HG02943 (cell line): ENCODE measurements around the gene DUSP10.
A peak's percentile ranks its signal among the peaks of the same experiment; 100 is the strongest.

Experiments used
- ATAC-seq: cut with Tn5 transposase; IDR thresholded peaks from one replicate; pipeline ENCODE4 v1.9.1; 2021; ENCODE audit warnings: mild to moderate bottlenecking, low read depth, moderate library complexity; ENCODE audit not compliant: unreplicated experiment

DUSP10 gene

DNA sequence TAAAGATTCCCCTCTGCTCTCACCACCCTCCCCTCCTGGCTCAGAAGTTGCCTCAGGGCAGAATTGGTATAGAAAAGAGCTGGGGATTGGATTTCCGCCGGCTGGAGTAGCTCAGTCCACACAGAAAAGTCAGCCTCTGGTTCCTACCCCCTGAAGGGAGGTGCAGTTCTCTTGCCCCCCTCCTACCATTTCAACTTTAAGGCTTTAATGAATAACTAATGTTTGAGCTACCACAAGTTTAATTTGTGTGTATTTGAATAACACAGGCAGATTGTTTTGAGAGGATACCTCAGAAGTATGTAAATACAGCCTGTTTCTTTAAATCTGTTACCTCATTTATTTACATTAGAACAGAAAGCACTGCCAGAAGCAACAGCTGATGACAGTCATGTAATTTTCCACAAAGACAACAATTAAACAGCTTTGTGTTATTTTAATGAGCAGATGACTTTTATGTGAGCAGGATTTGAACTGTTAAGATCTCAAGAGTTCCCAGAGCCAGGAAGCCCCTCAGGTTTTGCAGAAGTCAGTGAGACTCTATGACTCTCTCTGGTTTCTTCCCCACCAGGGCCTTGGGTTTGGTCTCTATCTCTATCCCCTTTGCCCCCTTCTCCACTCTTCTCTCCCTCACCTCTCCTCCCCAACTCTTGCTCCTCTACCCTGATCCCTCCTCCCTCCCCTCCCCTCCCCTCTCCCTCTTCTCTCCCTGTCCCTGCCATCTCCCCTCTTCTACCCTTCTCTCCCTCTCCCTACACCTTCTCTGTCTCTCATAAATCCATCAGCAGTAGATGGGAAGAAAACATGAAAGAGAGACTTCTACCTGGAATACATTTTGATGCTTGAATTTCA lies 26.3 kb downstream of the DUSP10 start:
- ATAC-seq = no peak

DNA sequence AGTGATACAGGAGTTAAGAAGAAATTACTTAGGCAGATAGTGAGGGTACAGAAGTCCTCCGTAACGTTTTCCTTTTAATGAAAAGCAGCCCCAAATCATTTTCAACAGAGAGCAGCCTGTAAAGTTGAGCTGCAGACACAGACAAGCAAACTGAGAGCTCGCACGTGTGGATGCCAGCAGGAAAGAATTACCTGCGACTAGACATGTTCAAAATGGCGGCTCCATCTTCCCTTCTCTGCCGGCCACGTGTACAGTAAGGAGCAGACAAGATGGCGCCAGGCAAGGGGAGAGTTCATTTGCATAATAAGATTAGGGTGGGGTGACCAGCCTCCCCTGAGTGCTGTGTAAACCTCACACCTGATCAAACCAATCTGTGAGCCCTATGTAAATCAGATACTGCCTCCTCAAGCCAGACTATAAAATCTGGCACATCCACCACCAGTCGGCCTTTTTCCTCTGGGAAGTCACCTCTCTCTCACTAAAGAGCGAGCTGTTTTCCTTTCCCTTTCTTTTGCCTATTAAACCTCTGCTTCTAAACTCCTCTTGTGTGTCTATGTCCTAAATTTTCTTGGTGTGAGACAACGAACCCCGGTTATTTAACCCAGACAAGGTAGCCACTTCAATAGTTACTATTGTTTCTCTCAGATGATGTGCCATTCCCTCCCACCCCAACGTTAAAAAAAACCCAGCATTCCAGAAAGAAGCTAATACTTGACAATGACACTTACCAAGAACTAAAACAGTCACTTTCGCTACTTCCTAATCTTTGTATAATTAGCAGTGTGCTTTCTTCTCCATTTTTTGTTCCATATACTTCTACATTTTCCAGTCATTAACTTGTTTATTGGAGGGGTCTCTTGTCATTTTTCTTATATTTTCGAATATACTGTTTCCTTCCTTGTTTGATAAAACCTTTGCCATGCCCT lies 27.4 kb downstream of the DUSP10 start:
- no peak for ATAC-seq

DNA sequence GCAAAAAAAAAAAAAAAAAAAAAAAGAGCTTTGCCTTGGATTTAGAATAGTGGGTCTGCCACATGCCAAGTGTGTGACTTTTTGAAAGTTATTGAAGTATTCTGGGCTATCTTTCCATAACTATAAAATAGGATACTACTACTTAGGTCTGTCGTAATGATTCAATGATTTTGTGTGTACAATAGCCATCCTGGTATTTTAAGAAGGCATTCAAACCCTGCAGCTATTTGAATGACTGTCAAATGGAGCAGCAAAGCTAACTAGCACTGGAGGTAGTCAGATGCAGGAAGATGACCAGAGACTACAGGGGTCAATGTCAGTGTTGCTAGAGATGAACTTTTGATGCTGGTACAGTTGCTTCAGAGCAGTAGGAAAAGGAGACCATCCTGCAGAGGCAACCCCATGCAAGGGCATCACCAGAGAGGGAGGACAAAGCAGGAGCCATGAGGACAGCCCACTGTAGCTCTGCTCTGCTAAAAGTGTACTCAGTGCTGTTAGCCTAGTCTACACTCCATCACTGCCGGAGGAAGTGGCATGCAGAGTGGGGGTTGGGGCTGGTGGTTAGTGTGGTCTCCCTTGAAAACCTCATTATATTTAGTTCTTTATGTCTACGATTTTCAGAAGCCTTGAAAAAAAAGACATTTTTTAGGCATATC lies 29.0 kb downstream of the DUSP10 start:
- peak; percentile 57 for ATAC-seq

DNA sequence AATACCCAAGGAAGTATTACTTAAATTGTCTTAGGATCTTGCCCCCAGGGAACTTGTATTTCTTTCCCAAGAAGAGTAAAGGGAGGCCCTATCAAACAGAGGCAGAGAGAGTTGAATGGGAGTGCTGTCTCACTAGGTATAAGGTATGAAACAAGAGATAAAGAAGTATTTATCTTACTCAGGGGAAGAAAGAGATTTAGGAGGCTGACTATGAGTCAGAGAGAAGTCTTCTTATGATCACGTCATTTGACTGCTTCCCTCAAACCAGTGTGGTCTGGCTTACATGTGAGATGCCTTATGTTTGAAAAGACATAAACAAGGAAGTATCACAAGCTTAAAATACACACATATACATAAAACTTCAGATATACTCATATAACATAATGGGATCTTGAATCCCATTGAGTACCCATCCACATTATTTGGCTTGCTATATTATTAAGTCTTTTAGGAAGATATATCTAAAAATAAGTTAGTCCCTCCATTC lies 29.6 kb downstream of the DUSP10 start:
- no peak for ATAC-seq

DNA sequence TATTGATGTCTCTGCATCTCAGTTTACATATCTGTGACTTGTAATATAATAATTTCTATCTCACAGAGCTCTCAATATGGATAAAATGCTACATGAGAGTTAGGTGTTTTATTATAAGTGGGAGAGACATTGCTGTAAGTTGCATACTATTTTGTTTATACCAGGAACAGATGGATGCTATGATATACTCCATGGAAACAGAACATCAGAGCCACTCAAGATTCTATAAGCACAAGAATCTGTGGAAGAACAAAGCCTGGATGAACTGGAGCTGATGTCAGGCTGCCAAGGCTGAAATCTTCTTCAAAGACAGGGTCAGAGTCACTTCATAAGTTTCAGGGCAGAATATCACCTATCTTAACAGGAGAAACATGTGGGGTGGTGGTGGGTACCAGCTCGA lies 30.2 kb downstream of the DUSP10 start:
- no peak for ATAC-seq

DNA sequence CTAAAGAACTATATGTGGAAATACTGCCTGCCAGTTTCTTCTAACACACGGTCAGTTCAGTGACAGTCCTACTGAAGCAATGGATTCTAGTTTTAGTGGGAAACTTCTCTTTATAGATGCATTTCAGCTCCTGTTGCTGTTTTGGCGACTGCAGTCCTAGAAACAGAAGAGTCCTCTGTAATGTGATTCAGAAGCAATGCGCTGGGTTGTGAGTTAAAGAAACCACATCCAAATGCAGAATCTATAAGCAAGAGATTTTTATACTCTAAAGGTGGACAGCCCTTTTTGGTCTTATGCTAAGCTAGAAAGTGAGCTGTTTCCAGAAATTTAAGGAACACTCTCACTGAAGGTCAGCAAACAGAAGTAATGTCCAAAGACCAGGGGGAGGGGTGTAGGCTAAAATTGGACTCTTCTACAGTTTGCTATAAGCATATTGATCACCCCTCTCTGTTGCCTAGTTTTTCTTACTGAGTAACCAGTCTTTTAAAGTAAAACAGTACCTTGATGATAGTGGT lies 30.8 kb downstream of the DUSP10 start:
- ATAC-seq = no peak

DNA sequence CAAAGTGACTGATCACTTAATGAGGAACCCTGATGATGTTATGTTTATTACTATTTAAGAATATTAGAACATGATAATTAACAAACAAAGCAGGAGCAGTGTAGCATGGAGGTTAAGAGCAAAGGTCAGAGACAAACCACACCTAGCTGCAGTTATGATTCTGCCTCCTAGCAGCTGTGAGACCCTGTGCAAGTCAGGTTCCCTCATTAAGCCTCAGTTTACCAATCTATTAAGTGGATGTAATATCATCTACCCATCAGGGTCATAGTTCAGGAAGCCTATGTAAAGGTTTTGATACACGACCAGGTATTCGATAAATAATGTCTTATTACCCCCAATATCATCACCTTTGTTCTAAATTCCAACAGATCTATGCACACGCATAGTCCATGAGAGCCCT lies 32.0 kb downstream of the DUSP10 start:
- no peak for ATAC-seq

DNA sequence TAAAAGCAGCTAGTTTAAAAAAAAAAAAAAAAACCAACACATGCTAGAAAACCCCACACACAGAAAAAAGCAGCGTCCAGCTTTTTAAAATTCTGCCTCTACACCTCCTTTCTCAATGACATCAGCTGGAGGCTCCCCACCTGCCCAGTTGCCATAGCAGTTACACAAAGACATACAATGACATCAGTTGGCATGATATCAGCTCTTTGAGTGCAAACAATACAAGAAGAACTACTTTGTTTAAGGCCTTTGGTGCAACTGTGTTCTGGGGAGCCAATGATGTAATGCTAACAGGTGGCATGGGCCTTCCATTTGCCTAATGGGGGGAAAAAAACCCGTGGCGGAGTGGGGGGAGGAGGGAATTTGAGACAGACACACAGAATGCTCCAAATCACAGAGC lies 32.9 kb downstream of the DUSP10 start:
- peak; percentile 27 for ATAC-seq

DNA sequence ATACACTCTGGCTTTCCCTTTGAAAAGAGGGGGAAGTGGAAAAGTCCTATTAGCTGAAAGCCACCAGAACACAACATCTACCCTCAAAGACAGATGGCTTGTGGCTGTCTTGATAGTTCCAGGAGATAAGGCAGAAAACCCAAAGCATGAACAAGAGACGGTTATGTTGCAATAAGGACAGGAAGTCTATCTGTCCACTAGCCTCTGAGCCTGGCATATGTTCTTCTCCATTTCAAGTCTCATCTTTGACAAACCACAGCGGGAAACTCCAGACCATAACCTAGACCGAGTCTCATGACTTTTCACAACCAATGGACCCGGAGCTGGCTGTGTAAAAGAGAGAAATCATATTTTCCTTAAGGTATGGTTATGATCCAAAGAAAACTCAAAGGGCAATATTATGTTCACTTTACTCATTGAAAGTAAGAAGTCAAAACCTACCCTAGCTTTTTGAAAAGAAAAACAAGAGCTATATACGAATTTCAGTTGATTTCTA lies 33.8 kb downstream of the DUSP10 start:
- ATAC-seq = peak; percentile 62

DNA sequence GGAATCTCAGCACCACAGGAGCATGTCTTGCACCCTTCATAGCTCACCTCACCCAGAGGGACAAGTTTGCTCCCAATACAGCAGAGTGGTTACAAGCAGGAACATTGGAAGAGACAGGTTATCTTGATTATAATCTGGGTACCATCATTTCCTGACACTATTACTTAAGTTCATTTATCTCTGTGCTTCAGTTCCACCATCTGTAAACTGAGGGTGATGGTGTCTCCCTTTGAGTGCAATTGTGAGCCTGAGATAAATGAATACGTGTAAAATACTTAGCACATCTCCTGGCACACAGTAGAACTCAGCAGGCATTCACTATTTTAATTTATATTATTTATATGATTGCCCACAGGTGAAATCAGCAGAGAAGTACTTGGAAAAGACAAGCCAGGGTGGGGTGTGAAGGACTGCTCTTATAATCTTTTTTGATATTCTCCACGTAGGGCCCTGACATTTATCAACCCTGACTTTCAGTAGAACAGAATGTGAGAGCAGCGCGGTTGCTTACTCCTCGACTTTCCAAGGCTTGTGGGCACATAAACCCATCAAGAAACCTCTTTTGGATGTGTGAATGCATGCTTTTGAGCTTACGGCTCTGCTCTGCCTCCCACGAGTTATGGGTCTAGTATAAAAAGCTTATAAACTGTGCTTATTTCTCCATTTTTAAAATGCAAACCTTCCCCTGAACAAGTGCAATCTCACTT lies 34.9 kb downstream of the DUSP10 start:
- ATAC-seq = no peak

DNA sequence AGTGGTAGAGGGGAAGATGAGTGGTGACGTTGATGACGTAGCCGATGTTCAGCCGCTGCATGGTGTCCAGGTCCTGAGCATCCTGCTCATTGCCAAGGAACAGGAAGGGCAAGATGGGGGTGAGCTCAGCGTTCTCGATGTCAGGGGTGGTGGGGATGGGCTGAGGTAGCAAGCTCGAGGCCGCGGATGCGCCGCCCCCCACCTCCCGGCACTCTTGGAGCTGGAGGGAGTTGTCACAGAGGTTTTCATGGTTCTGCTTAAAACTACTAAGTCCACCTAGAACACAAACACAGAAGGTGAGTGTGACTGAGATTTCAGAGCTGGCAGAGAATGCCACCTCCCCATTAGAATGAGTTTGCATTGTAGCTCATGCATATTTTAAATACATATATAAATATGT lies 35.7 kb downstream of the DUSP10 start:
- no peak for ATAC-seq

DNA sequence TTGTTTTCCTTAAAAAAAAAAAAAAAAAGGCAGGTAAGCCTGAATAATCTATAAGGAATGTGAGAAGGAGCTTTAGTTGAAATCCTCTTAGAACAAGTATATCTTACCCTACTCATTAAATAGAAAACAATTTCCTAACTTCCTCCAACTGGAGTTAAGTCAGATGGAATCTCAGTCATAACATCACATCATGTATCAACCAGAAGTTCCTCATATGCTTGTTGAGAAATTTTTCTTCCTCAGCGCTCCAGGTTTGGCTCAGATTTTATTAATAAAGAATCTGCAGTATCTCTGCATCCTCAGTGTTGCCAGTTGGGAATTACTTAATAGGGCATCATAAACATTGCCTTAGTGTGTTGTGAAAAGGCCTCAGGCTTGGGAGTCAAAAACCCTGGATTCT lies 37.6 kb downstream of the DUSP10 start:
- no peak for ATAC-seq

DNA sequence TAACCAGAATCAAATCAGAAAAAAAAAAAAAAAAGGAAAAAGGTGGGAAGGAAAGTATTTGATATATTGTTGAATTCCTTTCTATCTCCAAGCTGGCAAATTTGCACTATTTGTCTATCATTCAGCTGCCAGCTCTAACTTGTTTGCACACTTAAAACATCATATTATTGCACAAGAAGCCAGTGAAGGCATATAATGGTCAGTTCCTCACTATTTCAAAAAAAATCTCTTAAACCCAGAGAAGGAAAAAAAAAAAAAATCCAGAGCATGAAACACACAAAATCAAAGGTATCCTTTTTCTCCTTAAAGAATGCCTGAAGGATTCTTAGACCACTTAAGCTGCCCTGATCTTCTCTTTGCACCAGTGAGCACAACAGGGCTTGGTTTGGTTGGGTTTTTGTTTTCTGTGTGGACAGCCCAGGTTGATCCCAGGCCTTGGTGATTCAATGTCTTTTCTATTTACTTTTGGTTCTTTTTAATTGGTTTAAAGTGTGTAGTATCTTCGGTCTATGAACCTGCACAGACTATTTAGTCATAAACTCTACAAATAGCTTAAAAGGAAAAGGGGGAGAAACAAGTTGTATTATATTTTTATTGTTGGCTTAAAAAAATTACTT lies 40.2 kb downstream of the DUSP10 start:
- no peak for ATAC-seq

DNA sequence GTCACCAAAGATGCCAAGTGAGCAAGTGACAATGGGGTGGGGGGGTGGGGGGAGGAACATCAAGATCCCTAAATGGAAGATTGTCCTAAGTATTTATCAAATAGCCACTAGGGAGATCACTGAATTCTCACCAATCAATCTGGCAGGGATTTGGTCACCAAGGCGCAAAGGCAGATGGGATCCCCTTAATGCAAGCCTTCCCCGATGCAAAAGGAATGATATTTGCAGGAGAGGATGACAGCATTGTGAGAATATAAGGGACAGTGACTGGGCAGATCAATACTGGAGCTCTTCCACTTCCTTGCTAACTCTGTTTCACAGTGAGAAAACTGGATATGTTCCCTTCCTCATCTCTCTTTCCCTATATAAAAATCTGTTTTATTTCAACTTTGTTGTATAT lies 40.9 kb downstream of the DUSP10 start:
- no peak for ATAC-seq

DNA sequence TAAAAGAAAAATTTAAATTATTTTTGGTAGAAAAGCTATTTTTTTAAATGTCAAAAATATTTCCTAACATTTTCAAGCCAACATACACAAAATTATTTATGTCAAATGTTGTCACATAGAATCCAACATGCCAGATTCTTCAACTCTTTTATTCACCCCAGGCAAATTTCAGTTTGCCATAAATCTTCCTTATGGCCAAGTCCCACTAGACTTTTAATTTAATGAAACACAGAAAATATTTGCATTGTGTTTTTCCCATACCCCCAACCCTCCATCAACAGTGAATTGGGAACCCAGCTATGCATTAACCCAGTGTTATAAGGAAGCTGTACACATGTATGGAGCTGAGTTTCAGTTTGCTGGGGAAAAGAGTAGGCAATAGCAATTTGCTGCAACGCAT lies 41.4 kb downstream of the DUSP10 start:
- ATAC-seq = no peak

DNA sequence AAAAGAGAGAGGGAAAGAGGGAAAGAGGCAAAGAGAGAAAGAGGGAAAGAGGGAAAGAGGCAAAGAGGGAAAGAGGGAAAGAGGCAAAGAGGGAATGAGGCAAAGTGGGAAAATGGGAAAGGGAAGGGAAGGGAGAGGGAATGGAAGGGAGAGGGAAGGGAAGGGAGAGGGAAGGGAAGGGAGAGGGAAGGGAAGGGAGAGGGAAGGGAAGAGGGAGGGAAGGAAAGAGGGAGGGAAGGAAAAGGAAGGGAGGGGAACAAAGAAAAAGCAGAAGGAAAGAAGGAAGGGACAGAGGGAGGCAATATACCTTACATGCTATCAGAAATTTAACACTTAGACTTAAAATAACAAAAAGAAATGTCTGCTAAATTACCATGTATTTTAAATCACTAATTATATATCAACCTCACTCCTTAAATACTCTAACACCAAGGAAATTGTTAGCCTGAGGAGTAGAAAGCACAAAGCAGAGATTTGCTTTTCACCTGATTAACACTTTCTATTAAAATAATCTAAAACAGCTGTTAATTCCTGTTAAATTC lies 41.8 kb downstream of the DUSP10 start:
- no peak for ATAC-seq

DNA sequence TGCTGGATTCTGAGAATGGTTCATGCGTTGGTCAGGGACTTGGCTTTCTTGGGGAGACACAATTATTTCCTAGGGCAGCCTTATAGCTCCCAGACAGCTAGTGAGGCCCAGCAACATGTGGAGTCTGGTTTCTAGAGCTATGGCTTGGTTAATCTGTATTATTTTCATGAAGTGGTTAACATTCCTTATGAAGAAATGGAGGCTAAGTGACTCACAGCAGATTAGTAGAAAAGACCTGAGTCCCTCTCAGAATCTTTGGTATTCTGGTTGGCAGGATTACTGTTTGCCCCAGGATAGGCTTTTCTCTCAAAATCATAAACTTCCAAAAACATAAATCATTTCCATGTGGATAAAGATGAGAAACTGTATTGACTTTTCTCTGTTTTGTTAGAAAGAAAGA lies 42.3 kb downstream of the DUSP10 start:
- no peak for ATAC-seq

DNA sequence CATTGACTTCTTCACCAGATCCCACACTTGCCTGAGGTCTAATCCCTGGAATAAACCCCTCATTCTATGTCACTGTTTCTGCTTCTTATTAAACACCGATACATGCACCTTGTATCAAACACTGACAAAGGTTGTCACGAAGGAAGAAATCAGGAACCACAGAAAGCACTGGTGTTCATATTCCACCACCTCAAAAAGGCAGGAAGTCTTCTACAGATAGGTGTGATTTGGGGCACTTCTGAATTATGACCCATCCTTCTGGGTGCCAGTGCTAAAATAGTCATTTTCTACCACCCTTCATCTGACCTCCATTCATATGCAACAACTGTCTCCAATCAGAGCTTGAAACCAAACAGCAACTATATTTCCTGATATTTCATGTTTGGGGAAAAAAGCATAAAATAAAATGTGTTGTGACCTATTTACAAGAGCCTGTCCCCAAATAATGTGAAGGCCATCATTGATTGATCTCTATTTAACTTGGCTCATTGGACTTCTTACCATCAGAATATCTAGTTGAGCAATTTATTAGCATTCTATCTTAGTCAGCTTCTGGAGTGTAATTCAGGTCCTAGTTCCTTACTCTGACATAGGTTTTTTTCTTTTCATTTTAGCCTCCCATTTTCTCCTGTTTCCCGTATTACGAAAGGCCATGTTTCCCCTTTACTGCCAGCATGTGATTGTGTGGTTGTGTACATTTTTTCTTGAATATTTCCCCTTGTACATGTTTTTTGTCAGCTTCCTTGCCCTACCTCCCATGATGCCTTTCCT lies 43.1 kb downstream of the DUSP10 start:
- no peak for ATAC-seq
